HFFc6 (cell line): ENCODE measurements around the gene CCN2. TPM values are rescaled to one million over a fixed set of nuclear protein-coding genes. Genes with fewer than 3 reads are reported as not detected.

Experiments used
- DNase-seq: peaks from one replicate; pipeline ENCODE4 v3.0.0-alpha.2; 2018
- H3K27ac Mint-ChIP-seq: 2 replicates; pipeline ENCODE4 v1.8.0; 2020; ENCODE audit warnings: mild to moderate bottlenecking, mixed read lengths
- H3K27me3 Mint-ChIP-seq: 2 replicates; pipeline ENCODE4 v1.8.0; 2021; ENCODE audit warnings: mild to moderate bottlenecking, moderate library complexity, mixed read lengths; ENCODE audit not compliant: insufficient read depth
- H3K36me3 Mint-ChIP-seq: 2 replicates; pipeline ENCODE4 v1.8.0; 2021; ENCODE audit warnings: low read depth, mixed read lengths
- H3K4me1 Mint-ChIP-seq: 2 replicates; pipeline ENCODE4 v1.8.0; 2020; ENCODE audit warnings: low read depth, mixed read lengths
- H3K4me3 Mint-ChIP-seq: 2 replicates; pipeline ENCODE4 v1.8.0; 2020; ENCODE audit warnings: mild to moderate bottlenecking, moderate library complexity, mixed read lengths
- H3K9me3 Mint-ChIP-seq: 2 replicates; pipeline ENCODE4 v1.8.0; 2020; ENCODE audit warnings: mild to moderate bottlenecking, mixed read lengths
- CTCF ChIP-seq: fragments of 200-600 bp; sonication (generic); IDR thresholded peaks from 2 replicates; pipeline ENCODE4 v1.5.0; 2021; ENCODE audit warnings: antibody characterized with exemption, mild to moderate bottlenecking
- total RNA-seq, 6 experiments: library from RNA; stranded (reverse); fragmentation: NEBNext Ultra II Directional; extraction: Animal tissue kit (Norgen Biotek cat#: 25700); gene quantifications; 2 replicates in 1 of 6; 3 replicates in 5 of 6; pipeline ENCODE4 v1.2.3, GENCODE V29; 2021

CCN2 gene
- total RNA-seq, 6 experiments from 2014 or later, result 493 to 923 (median 550) TPM

GRCh38 chr6:131949909-131950766 lies 1.0 kb downstream of the CCN2 start:
- H3K9me3 Mint-ChIP-seq, result peaks cover 28% of the 10 kb centered on the region
- peaks cover 80% of the 10 kb centered on the region for H3K4me1 Mint-ChIP-seq

DNA sequence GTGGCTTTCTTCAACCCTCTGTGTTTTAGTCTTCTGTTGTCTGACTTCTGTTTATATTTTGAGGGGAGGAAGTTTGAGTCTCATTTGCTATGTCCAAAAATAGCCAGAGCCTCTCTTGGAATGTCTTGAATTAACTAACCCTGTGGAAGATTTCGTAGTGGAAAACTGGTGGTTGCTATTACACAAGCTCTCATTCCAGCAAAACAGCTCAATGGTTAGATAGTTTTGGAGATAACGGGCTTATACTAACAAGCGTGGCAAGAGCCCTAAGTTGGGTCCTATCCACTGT lies 1.6 kb downstream of the CCN2 start:
- DNase-seq, result peak; percentile 96

More at GRCh38 chr6:131949909-131950766, 1.0 kb downstream of the CCN2 start:
- peak; percentile 76 for TF ChIP-seq CTCF
- DNase-seq, result peak; percentile 96
- Mint-ChIP-seq H3K36me3 (peaks cover 44% of the 10 kb centered on the region), H3K4me3 (peak overlapping the region; percentile 99), H3K27me3 (peaks cover 57% of the 10 kb centered on the region), H3K27ac (peak overlapping the region; percentile 97)

DNA sequence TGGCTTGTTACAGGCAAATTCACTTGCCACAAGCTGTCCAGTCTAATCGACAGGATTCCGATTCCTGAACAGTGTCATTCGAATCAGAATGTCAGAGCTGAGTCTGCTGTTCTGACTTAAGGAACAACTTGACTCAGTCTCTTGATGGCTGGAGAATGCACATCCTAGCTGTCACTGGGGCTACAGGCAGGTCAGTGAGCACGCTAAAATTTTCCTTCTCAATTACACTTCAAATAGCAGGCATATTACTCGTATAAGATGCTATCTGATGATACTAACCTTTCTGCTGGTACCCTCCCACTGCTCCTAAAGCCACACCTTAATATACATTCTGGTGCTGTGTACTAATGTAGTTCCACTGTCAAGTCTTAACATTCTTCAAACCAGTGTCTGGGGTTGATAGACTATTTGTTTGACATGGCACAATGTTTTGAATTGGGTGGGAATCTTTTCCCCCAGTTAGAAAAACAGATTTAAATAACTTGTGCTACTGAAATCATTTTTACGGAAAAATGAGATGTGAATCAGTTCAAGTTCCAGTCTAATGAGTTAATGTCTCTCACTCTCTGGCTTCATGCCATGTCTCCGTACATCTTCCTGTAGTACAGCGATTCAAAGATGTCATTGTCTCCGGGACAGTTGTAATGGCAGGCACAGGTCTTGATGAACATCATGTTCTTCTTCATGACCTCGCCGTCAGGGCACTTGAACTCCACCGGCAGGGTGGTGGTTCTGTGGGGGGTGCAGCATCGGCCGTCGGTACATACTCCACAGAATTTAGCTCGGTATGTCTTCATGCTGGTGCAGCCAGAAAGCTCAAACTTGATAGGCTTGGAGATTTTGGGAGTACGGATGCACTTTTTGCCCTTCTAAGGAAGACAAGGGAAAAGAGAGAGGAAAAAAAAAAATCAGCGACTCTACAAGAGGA lies 2.2 kb downstream of the CCN2 start:
- H3K27me3 Mint-ChIP-seq, result peaks cover 57% of the 10 kb centered on the region
- peaks cover 28% of the 10 kb centered on the region for H3K9me3 Mint-ChIP-seq
- peak overlapping the region; percentile 97 for H3K27ac Mint-ChIP-seq
- peak overlapping the region; percentile 99 for H3K4me3 Mint-ChIP-seq
- no peak for TF ChIP-seq CTCF
- peak; percentile 87 for DNase-seq
- peaks cover 73% of the 10 kb centered on the region for H3K4me1 Mint-ChIP-seq
- peaks cover 44% of the 10 kb centered on the region for H3K36me3 Mint-ChIP-seq

More for the DNA sequence above, 1.6 kb downstream of the CCN2 start:
- Mint-ChIP-seq H3K27ac (peak overlapping the region; percentile 97), H3K9me3 (peaks cover 28% of the 10 kb centered on the region), H3K4me3 (peak overlapping the region; percentile 99), H3K36me3 (peaks cover 44% of the 10 kb centered on the region), H3K27me3 (peaks cover 57% of the 10 kb centered on the region), H3K4me1 (peaks cover 74% of the 10 kb centered on the region)
- no peak for TF ChIP-seq CTCF

GRCh38 chr6:131947986-131948661 lies 3.0 kb downstream of the CCN2 start:
- Mint-ChIP-seq H3K4me1 (peaks cover 70% of the 10 kb centered on the region), H3K27me3 (peaks cover 57% of the 10 kb centered on the region), H3K4me3 (peak overlapping the region; percentile 99), H3K36me3 (peaks cover 44% of the 10 kb centered on the region), H3K9me3 (peaks cover 28% of the 10 kb centered on the region), H3K27ac (peak overlapping the region; percentile 97)
- TF ChIP-seq CTCF, result no peak
- DNase-seq, result peak; percentile 62
